Right ventricle myocardium inferior (tissue), 1 donor: Measurements from ENCODE around the gene ARHGDIB. TPM values are rescaled to one million over a fixed set of nuclear protein-coding genes. Genes with fewer than 3 reads are reported as not detected.

Source experiments
- ATAC-seq: fragments of 200-7000 bp; cut with Tn5 transposase; one replicate; pipeline ENCODE4 v1.9.1; 2020; ENCODE audit warnings: mild to moderate bottlenecking, moderate library complexity
- DNase-seq: peaks from one replicate; pipeline ENCODE4 v3.0.0; 2021; ENCODE audit errors: missing footprints
- intact Hi-C: fragments of 100-400 bp; cut with DNase I; formaldehyde crosslinking; loops from one replicate; pipeline ENCODE4 v1.11.0; 2022
- total RNA-seq: library from RNA; stranded (reverse); fragmentation: NEBNext Ultra II Directional; extraction: Animal tissue kit (Norgen Biotek cat#: 25700); gene quantifications from one replicate; pipeline ENCODE4 v1.2.1, GENCODE V29; 2021
- donor health status: DM: no; HTN: yes; CAD: no; lungs with severe emphysema.

Gene ARHGDIB
- total RNA-seq, 1 donor from 2014 or later = 72.1 TPM

DNA sequence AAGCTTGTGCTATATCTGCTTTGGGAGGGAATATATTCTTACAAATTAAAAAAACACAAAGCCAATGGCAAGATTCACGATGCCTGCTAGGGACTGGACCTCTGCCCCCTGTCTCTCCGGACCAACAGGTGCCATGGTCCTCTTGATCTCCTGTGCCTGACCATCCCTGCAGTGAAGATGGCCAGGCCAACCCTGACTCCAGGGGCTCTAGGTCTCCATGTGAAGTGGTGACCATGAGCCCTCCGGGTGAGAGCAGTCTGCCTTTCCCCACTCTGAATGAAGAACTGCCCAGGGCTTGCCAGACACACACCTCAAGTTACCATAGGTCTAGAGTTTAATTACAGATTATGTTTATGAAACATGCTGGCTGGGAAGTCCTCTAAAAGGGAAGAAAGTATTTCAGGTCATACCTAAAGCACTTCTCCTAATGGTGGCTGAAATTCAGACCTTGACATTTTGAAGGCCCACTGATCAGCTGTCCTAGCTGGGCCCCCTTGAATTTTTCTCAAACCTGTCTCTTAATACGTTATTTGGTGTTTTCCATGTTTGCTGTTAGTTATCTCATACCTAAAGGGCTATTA, 1.4 kb downstream of the ARHGDIB start:
- DNase-seq = no peak
- ATAC-seq = no peak
- intact Hi-C loops = loop anchor here (5.0 to 10.0 kb wide), 2 partner anchors 53 to 115 kb away; partner anchors contain the start of gene ART4

DNA sequence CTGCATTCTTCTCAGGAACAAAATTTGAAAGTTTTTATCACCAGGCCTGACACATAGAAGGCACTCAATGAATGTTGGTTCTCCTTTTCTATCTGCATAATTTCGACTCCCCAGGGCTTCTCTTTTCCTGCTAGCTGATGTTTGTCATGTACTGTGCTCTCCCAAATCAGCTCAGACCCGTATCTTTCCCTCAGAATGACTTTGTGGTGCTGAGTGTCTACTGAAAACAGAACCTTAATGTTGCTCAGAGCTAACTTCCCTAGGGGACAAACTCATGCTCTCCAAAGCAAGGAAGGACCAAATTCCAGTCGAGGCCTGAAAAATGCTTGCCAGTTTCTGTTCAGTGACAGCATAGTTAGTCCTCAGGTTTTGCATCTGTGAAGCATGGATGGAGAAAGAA, 1.9 kb downstream of the ARHGDIB start:
- intact Hi-C loops = no loop called here
- DNase-seq = no peak
- peak; percentile 28 for ATAC-seq

DNA sequence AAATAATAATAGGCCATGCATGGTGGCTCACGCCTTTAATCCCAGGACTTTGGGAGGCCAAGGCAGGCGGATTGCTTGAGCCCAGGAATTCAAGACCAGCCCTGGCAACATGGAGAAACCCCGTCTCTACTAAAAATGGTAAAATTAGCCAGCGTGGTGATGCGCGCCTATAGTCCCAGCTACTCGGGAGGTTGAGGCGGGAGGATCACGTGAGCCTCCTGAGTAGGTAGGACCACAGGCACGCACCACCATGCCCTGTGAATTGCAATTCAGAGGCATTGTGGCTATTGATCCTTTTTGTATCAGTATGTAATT, 2.3 kb downstream of the ARHGDIB start:
- intact Hi-C loops = no loop called here
- no peak for ATAC-seq
- DNase-seq = no peak

DNA sequence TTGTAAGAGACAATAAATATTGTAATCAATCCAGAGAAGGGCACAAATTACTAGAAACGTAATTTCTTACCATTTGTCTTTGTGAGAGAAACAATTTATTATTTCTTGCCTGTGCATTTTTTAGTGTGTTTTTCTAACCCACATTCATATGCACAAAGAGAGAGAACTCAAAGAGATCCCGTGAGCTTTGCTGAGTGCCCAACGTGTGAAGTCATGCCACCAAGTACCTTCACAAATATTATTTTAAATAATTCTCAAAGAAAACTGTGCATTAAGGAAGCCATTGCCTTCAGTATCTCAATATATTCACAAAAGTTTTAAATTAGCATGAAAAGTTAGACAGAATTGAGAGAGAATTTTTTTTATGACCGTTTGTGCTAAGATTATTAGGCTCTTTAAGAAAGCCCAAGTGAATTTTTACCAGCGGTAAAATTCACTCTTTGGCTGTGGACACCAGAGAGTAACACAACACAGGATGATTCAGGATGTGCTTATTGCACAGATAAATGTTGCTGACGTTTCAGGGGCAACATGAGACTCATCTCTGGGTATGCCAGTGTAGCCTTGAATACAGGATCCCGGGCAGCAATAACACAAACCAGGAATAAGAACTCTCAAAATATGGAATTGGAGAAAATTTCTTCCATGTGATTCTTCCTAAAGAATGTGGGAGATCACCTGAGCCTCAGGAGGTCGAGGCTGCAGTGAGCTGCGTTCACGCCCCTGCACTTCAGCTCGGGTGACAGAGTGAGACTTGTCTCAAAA, 2.9 kb downstream of the ARHGDIB start:
- intact Hi-C loops = no loop called here
- no peak for DNase-seq
- ATAC-seq = no peak

DNA sequence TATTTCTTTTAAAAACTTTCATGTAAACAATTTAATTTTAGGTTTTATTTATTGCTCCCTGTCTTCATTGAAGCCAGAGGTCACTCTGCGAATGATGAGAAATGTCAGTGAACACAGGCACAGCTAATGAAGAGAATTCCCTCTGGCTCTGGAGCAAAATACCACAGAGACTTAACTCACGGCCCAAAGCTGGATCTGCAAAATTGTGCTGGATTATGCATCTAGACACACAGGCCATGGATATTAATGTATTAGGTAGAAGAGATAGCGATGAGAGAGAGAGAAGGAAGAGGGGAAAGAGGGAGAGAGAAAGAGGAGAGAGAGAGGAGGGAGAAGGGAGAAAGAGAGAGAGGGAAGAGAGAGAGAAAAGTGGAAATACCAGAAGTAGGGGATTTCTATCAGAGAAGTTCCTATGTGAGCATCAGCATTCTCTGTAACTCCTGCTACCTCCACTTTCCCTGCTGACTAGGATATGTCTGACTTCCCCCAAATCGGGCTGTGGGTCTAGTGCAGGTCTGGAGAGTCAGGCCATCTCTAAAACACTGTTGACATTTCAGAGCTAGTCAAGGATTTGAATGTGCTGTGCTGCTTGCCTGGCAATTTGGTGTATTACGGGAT, 3.7 kb downstream of the ARHGDIB start:
- DNase-seq (no peak), ATAC-seq (no peak)
- intact Hi-C loops = no loop called here

DNA sequence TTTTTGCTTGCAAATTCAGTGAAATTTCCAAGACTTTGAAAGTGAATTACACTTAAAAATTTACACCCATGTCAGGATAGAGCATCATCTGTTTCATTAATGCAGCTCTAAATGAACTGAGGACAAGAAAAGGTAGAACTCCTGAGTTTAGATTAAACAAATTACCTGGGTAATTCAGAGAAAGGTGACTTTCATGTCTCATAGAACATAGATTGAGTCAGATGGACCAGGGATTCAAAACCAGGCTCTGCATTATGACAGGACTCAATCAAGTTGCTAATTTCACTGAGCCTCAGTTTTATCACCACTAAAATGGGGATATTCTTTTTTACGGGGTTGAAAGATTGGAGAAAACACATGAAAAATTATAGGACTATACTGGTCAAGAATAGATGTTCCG, 4.5 kb downstream of the ARHGDIB start:
- DNase-seq = no peak
- no peak for ATAC-seq
- intact Hi-C loops = no loop called here

DNA sequence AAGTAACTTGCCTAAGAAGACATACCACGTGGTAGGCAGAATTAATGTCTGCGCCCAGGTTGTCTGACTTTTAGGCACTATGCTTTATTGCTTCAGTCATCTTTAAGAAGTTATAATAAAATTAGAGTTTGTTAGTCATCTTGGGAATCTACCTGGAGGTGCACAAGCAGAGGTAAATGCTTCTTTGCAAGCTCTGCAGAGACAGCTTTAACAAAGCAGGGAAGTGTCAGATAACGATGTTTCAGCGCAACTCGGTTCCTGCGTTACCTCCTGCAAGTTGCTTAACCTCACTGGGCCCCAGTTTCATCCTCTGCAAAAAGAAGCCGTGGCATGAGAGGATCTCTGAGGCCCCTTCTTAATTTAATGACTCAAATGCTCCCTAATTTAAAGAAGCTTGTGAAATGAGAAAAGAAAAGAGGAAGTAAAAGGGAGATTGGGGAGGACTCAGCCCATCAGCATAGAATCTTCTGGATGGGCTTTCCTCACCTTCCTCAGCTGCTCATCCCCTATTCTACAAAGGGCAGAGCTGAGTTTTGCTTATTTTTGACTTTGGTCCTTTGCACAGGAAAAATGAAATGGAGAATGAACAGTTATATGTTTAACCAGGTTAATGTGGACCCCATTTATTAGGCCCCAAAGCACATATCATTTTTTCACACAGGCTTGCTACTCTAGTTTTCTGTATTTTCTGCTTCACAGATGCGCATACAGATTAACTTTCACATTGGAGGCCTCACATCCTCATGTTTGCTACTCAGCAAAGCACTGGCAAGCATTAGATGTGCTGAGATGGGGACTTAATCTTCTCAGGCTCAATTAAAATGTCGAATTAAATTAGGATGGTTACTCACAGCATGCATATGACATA, 5.1 kb downstream of the ARHGDIB start:
- no peak for ATAC-seq
- no peak for DNase-seq
- intact Hi-C loops = no loop called here

DNA sequence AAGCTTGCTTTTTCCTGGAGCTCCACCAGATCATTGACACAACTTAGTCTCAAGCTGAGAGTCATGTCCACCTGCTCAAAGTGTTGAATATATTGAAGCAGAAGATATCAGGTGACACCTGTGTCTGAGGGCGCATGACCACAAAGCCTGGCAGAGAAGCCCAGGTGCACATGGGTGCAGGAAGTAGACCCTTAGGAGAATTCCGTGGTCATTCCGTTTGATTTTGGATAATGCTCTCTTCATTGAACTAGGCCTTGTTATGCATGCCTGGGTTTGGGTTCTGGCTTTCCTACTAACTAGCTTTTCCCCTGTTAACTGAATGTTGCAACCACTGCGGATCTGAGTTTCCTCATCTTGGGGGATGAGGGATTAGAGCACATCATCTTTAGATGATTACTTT, 7.1 kb downstream of the ARHGDIB start:
- intact Hi-C loops = no loop called here
- no peak for DNase-seq
- no peak for ATAC-seq

DNA sequence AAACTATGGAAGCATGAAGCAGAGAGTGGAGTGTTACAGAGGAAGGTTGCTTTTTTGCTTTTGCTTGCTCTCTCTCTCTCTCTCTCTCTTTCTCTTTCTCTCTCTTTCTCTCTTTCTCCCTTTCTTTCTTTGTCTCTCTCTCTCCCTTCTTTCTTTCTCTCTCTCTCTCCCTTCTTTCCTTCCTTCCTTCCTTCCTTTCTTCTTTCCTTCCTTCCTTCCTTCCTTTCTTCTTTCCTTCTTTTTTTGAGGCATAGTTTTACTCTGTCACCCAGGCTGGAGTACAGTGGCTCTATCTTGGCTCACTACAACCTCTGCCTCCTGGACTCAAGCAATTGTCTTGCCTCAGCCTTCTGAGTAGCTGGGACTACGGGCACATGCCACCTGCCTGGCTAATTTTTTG, 7.6 kb downstream of the ARHGDIB start:
- DNase-seq = no peak
- ATAC-seq = no peak
- intact Hi-C loops = no loop called here

DNA sequence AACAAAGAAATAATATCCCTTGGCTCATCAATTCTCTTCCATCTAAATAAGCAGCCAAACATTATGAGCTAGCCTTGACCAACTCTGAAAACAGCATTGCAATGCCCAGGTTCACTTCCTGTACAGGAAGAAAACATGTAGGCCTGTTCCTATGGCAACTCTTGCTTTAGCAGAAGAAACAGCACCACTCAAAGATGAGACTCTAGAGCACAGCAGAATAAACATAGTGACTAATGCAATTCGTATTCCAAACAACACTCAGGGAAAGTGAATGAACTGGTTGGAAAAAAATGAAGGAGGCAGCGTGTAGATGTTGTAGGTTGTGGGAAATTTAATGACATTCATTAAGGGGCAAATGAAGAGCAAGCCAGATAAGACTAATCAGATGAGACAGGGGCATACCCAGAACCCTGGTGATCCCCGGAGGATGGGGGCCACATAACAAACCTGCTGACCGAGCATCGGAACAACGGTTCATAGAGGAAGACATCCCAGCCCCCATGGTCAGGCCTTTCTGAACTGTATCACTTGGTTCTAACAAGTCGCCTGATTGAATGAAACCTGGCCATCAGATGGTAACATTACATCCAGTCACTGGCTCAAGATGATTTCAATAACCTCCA, 9.0 kb downstream of the ARHGDIB start:
- no peak for DNase-seq
- intact Hi-C loops = no loop called here
- peak; percentile 62 for ATAC-seq

DNA sequence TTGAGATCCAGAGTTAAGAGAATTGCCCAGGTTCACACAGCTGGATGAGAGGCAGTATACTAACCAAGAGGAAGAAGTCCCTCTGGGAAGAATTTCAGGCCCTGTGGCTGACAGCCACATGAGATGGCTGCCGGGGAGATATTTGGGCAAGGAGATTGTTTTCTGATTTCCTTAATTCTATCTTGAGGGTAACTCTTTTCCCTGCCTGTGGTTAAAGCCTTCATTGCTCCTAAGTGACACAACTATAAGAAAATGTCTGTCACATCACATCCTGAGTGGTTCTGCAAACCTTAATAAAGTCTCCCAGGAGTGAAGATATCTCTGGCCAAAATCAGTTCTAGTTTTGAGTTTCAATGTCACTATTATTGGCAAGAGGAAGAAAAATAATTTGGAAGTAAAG, 9.6 kb downstream of the ARHGDIB start:
- intact Hi-C loops = no loop called here
- DNase-seq (no peak), ATAC-seq (no peak)

DNA sequence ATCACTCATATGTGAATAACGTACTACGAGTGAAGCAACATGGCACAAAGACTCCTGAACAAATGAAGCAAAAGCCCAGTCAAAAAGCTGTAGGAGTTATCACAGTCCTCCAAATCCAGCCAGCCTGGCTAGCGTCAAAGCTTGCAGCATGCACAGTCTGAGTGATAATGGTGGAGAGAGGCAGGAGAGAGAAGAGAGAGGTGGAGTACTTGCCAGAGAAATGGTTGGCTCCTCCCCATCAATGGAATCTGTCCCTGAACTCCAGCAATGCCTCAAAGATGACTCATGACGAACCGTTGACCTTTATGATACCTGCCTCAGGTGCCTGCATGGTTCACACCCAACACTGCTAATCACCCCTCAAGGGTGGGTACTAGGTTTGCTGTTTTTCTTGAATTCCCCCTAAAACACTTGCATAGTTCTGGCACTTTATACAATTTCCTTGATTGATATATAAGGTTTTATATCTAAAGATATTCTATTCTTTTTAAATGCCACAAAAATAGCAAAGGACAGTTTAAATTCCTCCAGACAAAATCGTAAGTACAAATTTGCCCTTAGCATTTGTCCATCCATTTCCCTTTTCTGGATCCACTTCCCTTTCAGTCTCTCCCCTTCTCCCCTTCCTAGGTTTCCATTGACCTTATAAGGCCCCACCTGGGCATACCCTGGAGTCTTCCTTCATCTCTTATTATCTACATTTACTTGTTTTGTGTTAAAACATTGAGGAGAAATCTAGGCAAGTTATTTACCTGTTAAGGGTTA, 10.2 kb downstream of the ARHGDIB start:
- intact Hi-C loops = no loop called here
- no peak for DNase-seq
- peak; percentile 49 for ATAC-seq

DNA sequence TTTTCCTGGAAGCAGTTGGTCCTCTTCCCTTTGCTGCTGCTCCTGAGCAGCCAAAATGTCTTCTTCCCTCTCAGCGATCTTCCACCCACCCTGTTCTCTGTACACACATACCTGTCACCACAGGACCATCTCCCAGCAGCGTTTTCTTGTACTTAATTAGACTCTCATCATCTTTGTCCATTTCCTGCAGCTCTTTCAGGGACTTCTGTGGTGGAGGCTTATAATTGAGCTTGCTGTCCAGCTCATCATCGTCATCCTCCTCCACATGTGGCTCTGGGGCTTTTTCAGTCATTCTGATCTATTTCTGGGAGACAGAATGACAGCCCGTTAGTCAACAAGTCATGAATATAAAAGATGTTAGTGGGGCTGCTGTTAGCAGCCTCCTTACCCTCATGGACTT, 11.0 kb downstream of the ARHGDIB start:
- ATAC-seq (no peak), DNase-seq (no peak)
- intact Hi-C loops = no loop called here

DNA sequence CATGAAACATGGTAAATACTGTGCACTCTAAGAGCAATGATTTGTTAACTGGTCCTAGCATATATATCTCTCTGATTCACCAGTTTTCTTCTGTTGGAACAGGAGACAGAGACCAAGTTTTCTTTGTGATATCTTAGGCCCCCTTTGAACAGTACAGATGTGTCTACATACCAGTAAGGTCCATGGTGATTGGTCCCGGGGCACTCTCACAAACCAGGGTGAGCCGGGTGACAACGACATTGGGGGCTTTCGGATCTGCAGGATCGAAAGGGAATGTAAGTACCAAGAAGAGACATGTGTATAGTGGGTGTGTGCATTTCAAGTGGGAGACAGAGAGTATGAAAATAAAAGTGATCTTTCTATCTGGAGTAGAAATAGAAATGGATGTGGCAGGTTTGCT, 11.8 kb downstream of the ARHGDIB start:
- intact Hi-C loops = no loop called here
- no peak for DNase-seq
- no peak for ATAC-seq

DNA sequence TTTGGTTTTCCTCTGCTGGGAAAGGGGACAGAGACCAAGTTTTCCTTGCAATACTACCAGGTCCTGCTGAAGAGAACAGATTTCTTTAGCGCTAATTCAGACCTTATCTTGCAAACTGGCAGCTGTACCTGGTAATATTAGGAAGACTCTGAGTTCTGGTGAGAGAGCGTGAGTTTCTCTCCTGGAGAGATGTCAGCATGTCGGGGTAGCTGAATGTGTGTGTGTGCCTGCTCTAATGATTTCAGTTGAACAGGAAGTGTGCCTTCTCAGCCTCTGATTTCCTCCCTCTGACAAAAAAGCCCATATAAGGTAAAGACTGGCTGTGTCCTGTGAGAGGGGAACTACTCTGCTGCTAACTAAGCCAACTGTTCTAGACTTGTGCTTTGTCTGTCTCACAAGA, 12.7 kb downstream of the ARHGDIB start:
- DNase-seq (no peak), ATAC-seq (peak; percentile 84)
- intact Hi-C loops = loop anchor here (1.0 kb wide), 1 partner anchor 43 kb away; no protein-coding TSS in a partner anchor

DNA sequence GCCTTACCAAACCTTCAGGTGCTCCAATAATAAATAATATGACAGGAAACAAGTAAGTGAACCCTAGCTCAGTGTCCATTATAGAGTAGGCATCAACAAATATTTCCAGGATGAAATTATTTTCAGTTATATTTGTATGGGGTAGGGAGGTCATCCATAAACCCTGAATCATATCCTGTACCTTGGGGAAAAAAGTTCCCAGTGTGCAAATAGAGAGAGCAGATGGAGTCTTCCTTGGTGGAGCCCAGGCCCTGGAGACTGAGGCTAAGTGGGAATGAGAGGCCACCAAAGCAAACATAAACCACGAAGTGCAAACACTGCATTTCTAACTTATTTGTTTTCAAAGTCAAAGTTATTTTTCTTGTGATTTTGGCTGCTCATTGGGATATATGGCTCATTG, 14.5 kb downstream of the ARHGDIB start:
- no peak for DNase-seq
- ATAC-seq = no peak
- intact Hi-C loops = no loop called here

DNA sequence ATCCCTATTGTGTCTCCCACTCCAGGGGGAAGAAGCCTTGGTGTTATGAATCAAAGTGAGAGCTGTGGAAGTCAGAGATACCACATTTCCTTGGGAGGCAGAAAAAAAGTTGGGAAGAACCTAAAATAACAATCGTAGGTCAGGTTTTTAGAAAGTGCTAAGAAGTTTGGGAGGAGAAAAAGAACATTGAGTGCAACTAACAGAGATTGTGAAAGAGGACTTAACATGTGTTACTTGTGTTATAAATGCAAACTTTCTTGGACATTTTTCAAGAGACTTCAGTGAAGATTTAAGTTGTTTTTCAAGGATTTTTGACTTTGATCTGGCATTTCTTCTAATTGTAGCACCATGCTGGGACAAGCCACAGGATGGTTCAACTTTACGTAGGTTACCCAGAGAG, 15.2 kb downstream of the ARHGDIB start:
- ATAC-seq (no peak), DNase-seq (no peak)
- intact Hi-C loops = no loop called here

DNA sequence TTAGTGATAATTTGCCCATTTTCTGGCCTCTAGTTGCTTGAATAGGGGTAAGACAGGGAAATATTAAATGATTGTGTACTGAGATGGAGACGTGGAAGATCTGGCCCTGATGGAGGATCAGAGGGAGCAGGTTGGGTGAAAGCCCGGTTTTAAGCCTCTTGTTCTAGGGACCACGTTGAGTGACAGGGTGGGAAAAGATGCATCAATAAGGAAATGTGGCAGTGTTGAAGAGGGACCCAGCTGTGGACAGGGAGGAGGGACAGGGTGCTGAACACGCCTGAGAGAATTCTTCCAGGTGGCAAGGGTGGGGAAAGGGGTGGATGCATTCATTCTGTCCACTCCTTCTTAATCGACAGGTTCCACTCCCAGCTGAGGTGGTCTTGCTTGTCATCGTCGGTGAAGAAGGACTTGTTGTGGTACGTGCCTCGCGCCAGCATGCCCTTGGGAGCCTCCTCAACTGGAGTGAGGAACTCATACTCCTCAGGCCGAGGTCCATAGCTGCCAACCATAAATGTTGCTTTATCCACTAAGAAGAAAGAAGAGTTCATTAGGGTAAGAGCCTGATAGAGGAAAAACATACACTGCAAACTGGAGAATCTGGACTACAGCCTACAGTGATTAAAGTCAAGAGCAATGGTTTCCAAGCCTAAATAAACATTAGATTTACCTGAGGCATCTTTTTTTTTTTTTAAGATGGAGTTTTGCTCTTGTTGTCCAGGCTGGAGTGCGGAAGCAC, 19.0 kb downstream of the ARHGDIB start:
- intact Hi-C loops = no loop called here
- ATAC-seq (no peak), DNase-seq (no peak)
